Hindlimb muscle (tissue), 1 donor: ENCODE data around the gene SFXN2. TPM values are rescaled to one million over a fixed set of nuclear protein-coding genes. Genes with fewer than 3 reads are reported as not detected.
"Not testable (repeated sequence)": the region's sequence is repeated elsewhere in the genome, so short reads cannot be mapped to it uniquely, and the experiment has no call there.

Experiments
- DNase-seq: peaks from one replicate; pipeline ENCODE4 v3.0.0-alpha.2; 2013
- polyA plus RNA-seq: library from polyadenylated mRNA; unstranded; fragments of 120-200 nt; gene quantifications from one replicate; pipeline ENCODE4 v1.2.1, GENCODE V29; 2013; ENCODE audit not compliant: insufficient read length

SFXN2 gene
- polyA plus RNA-seq, 1 donor, result 7.5 TPM

- no peak for DNase-seq
Measured at GRCh38 chr10:102720775-102721301, 6.4 kb downstream of the SFXN2 start.

- no peak for DNase-seq
Measured at GRCh38 chr10:102721954-102722353, 7.5 kb downstream of the SFXN2 start.

DNA sequence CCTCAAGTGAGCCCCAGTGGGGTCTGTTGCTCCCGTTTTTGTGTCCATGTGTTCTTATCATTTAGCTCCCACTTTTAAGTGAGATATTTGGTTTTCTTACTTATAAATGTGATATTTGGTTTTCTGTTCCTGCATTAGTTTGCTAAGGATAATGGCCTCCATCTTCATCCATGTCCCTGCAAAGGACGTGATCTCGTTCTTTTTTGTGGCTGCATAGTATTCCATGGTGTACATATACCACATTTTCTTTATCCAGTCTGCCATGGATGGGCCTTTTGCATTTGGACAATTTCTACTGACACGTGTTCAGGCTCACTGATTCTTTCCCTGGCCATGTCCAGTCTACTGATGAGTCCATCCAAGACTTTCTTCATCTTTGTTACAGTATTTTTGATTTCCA is 9.6 kb downstream of the SFXN2 start:
- no peak for DNase-seq

- DNase-seq, result no peak
Measured at GRCh38 chr10:102726274-102726673, 11.8 kb downstream of the SFXN2 start.

DNA sequence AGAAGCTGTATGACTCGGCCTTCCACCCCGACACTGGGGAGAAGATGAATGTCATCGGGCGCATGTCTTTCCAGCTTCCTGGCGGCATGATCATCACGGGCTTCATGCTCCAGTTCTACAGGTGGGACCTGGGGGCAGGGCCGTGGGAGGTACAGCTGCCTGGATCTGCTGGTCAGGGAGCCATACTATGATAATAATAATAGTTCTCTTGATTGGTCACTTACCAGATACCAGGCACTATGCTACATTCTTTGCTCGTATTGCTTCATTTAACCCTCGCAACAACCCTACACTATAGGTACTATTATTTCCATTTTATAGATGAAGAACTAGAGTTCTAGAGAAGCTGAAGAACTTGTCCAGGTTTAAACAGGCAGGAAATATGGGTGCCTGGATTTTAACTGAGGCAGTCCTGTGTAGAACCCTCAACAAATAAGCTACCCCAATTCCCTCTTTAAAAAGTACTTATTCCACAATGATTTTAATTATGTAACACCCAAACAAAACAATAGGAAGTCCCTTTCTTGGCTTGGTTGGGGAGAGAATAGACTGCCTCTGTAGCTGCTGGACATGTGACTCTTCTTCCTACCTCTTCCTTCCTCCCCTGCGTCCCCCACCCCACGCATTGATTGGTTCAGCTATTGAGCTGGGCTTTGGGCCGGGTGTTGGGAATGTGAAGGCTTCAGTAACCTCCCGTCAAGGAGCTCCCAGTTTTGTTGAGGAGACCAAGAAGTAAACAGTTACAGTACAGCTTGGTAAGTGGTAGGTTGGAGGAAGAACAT is 12.8 kb downstream of the SFXN2 start:
- no peak for DNase-seq

DNA sequence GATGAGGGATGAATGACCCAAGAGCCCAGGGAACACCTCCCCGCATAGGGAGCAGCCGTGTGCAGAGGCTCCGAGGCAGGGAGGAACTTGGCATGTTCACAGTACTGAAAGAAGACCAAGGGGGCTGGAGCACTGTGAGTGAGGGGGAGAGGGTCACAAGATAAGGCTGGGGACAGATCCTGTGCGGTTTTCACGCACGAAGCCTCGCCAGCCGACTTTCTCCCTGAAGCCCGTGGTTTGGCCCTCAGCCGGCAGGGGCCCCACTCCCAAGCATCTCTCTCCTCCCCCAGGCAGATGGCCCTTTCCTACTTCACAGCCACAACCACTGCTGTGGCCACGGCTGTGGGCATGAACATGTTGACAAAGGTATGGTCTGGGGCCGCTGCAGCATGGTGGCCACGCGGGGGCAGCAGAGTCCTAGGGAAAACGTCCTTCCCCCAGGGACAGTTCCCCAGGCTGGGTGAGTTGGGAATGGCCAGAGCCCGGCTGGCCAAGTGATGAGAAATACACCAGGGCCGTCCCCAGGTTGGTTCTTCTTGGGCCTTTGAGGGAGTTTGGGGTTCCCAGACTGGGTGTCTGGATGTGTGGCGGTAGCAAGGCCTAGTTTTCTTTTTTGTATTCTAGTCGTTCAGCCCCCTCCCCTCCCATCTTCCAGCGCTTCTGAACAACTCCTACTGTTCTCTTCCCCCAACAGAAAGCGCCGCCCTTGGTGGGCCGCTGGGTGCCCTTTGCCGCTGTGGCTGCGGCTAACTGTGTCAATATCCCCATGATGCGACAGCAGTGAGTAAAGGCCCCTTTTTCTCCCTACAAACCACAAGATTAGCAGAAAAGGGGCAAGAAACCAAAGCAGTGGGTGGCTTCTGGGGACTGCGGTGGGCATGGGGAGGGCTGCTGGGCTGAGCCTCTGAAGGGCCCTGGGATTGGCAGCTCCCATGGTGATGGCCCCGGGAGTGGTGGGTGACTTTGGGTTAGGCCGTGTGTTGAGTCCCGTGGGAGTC is 14.9 kb downstream of the SFXN2 start:
- DNase-seq, result peak; percentile 77

DNA sequence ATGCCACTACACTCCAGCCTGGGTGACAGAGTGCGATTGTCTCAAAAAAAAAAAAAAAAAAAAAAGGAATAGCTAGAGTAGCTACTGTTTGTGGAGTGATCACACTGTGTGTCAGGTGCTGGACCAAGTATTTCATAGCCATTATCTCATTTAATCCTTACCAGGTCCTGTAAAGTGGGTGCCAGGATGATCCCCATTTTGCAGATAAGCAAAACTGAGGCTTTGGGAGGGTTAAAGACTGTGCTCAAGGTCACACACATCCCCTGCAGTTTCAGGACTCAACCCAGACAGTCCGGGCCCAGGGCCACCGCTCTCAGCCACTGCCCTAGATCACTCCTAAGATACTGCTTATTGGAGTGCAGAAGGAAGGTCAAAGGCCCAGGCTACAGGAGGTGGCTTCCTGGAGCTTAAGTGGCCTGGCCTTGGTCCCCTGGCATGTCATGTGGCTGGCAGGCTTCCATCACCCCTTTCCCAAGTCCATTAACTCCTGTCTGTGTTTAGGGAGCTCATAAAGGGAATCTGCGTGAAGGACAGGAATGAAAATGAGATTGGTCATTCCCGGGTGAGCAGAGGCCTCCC is 16.9 kb downstream of the SFXN2 start:
- no peak for DNase-seq

DNA sequence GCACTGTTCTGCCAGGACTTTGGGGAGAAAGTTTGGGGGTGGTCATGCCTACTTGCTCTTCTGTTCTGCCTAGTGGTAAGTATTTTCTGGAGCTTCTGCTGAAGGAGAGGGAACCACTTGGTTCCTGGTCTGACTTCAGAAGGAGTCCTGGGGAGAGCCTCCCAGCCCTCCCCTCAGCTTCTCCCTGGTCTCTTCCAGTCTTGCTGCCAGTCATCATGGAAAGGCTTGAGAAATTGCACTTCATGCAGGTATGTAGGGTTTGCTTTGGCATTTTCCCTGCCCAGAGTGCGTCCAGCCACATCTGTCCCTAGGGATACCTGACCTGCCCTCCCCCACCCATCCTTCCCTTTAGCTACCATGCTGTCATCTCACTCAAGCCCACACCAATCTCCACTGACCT is 18.2 kb downstream of the SFXN2 start:
- DNase-seq, result no peak

GRCh38 chr10:102735065-102735562 is 20.7 kb downstream of the SFXN2 start:
- no peak for DNase-seq

DNA sequence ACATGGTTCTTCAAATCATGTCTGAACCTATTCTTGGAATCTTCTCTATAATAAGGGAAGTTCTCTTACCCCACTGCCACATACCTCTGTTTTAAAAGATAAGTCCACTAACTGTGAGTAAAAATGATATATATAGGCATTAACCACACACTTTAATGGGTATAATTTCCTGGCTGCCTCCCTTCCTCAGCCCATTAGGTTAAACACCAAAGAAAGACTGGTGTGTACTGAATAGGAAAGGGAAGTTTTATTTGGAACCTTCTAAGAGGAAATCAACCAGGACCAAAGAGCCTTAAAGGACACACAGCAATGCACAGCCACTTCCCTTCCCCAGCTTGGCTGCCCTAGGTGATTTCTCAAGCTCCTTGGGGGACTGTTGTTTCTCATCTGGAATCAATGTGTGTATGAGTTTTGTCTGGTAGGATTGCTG is 24.3 kb downstream of the SFXN2 start:
- no peak for DNase-seq

DNA sequence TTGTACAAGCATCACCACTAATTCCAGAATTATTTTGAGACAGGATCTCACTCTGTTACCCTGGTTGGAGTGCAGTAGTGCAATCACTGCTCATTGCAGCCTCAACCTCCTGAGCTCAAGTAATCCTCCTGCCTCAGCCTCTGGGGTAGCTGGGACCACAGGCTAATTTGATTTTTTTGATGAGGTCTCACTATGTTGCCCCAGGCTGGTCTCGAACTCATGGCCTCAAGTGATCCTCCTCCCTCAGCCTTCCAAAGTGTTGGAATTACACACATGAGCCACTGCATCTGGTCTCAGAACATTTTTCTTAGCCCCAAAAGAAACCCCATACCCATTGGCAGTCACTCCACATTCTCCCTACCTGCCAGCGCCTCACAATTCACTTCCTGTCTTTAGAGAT is 25.8 kb downstream of the SFXN2 start:
- no peak for DNase-seq

GRCh38 chr10:102741726-102742237 is 27.3 kb downstream of the SFXN2 start:
- DNase-seq, result peak; percentile 37

GRCh38 chr10:102742313-102742712 is 27.9 kb downstream of the SFXN2 start:
- DNase-seq, result not testable (repeated sequence)

DNA sequence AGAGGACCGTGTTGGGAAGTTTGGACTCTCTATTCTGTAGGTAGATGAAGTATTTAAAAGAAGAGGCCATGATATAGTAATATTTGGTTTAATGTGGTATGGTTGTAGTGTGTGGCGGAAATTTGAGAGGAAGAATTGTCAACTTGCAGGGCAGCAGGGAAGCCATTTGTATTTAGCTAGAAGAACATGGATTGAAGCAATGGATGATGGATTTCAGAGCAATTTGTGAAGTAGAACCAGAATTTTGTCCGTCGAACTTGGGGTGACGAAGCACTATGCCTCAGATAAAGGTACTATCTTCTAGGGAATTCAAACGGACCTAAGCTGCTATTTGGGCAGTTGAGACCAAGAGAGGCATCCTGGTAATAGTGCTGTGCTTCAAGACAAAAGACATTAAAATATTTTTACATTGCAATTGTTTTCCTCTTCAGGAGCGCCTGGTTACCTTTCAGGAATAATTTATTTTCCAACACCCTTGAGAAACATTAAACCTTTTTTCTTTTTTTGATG is 28.7 kb downstream of the SFXN2 start:
- DNase-seq, result no peak

GRCh38 chr10:102743588-102744373 is 29.3 kb downstream of the SFXN2 start, which contains the start of gene WBP1L:
TSS of gene WBP1L (plus strand) at chr10:102743948. CDS start at chr10:102744054, 106 bp downstream.
- peak; percentile 99 for DNase-seq

DNA sequence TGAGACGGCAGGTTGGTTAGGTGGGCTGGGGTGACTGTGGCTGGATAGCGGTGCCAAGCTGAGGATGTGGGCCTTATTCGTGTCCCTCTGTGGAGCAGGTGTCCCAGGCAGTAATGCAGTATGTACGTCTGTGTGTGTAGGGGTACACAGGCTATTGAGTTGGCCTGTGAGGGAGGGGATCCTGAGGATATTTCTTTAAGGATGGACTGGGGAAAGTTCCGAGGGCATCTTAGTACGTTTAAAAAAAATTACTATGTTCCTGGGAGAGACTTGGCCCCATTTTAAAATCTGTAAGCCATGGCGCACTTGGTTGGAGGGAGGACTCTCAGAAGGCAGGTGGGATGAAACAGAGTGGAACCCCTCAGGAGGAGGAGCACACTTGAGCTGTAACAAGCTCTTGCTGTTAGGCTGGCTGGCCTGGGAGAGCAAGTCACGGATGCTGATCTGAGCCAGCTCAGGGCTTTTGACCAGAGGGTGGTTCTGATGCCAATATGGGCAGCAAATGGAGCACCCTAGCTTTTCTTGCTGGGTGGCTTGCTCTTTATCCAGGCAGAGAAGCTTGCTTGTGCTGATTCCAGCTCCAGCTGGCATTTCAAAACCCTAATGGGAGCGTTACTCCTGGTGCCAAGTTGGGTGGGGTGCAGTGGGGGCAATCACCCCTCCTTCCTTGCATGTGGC is 30.1 kb downstream of the SFXN2 start:
- DNase-seq, result no peak

DNA sequence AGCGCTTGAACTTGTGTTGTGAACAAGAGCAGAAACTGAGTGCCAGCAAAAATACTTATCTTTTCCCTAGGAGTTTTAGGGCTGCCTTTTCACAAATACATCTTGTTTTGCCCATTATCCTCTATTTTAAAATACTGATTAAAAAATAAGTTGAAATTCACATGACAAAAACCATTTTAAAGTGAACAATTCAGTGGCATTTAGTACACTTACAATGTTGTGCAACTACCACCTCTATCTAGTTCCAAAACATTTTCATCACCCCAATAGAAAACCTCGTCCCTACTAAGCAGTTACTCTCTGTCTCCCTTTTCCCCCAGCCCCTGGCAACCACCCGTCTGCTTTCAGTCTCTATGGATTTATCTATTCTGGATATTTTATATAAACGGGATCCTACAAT is 30.7 kb downstream of the SFXN2 start:
- no peak for DNase-seq

DNA sequence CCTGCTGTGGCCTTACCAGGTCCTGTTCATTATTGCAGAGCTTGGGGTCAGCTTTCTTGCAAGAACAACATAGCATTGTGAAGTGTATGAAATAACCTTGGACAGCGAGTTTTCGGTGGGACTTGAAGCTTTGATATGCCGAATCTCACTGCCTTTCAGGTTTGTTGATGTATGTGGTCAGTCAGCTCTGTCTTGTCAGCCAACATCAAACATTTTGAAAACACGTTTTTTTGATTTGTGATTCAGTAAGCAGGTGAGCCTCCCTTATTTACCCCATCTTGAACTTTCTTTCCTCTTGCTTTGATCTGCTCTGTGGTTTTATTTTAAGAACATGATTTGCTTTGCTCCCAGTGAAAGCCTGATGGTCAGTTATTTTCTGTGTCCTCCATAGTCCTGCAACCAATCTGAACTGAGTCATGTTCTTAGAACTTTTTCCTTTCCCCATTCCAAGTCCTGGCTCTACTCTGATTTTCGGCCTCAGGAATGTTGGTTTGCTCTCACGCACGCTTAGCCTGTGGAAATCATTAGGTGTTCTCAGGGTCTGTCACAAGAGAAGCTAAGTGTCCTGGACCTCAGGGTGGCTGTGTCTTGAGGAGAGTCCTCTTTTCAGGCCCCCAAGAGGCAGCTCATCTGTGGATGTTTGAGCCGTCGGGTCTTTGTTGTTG is 38.0 kb downstream of the SFXN2 start:
- peak; percentile 71 for DNase-seq

DNA sequence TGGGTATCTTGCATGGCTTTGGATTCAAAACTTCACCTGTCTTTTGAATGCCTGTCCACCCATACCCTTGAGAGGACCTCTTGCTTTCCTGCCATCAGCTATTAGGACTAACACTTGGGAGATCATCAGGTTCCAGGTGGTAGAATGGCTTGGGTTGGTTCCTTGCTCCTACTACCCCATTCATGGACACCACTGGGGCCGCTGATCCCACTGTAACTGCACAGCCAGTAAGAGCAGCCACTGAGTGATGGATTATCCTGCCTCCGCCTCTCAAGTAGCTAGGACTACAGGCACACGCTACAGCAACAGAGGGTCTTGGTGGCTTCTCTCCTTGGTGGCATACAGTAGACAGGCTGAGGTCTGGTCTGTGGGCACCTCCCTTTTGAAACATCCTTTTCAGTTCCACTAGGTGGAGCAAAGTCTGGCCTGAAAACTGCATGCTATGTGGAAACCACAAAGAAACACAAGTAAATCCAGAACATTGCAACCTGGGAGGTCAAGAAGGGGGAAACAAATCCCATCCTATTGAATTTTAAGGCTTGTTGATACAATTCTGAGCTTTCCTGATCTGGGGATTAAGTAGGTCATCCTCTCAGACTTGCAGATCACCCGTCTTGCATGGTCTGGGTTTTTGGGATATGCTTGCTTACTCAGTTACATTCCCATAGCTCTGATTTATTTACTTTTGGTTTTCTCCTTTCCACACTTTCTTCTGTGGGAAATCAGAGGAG is 38.7 kb downstream of the SFXN2 start:
- DNase-seq, result peak; percentile 56
